ENCODE data around the gene CPOX.

CPOX gene

DNA sequence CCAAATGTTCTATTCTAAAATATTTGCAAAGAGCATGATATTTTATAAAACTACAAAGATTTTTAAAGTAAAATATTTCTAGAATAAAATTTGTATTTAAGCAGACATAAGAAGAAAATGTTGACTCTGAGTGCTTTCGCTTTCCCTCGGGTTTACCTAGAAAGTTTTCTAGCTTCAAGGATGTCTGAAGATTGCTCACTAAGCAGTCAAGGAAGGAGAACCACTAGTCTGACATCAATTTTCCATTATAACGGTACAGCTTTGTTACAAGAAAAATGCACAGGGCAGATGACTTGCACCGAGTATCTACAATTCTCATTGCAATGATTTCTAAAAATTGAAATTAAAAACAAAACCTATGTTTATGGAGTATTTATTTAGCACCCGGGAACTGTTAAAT is 47.5 kb downstream of the CPOX start:
- TF ChIP-seq, protein P1, sequence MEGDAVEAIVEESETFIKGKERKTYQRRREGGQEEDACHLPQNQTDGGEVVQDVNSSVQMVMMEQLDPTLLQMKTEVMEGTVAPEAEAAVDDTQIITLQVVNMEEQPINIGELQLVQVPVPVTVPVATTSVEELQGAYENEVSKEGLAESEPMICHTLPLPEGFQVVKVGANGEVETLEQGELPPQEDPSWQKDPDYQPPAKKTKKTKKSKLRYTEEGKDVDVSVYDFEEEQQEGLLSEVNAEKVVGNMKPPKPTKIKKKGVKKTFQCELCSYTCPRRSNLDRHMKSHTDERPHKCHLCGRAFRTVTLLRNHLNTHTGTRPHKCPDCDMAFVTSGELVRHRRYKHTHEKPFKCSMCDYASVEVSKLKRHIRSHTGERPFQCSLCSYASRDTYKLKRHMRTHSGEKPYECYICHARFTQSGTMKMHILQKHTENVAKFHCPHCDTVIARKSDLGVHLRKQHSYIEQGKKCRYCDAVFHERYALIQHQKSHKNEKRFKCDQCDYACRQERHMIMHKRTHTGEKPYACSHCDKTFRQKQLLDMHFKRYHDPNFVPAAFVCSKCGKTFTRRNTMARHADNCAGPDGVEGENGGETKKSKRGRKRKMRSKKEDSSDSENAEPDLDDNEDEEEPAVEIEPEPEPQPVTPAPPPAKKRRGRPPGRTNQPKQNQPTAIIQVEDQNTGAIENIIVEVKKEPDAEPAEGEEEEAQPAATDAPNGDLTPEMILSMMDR (IDR thresholded peaks at IDR 0.05; ENCODE audit: low read depth, low read length) = no peak
- H3K4me3 ChIP-seq (ENCODE audit: low read depth, low read length) = no peak overlapping the region
- DNase-seq (ENCODE audit: low read depth, low spot score) = no peak
- in situ Hi-C loops (cut with HindIII; ENCODE audit: low sequenced_read_pairs) = no loop called here

DNA sequence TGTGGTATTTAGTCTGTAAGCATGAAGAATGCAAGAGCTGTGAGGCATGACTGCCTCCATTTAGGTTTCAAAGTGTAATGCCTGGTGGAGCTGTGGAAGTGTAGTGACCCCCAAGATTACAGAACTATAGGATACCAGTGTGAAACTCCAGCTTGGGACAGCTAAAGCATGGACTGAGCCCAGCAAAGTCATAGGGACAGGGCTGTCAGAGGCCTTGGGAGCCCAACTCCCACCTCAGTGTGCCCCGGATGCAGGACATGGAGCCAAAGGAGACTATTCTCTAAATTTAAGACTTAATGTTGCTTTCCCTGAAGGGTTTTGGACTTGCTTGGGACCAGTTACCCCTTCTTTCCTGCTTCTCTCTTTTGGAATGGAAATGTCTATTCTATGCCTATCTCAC is 50.8 kb downstream of the CPOX start:
- in situ Hi-C loops (cut with HindIII; ENCODE audit: low sequenced_read_pairs) = no loop called here
- TF ChIP-seq, protein P1 (IDR thresholded peaks at IDR 0.05; ENCODE audit: low read depth, low read length) = no peak
- no peak overlapping the region for H3K4me3 ChIP-seq (ENCODE audit: low read depth, low read length)
- no peak for DNase-seq (ENCODE audit: low read depth, low spot score)

DNA sequence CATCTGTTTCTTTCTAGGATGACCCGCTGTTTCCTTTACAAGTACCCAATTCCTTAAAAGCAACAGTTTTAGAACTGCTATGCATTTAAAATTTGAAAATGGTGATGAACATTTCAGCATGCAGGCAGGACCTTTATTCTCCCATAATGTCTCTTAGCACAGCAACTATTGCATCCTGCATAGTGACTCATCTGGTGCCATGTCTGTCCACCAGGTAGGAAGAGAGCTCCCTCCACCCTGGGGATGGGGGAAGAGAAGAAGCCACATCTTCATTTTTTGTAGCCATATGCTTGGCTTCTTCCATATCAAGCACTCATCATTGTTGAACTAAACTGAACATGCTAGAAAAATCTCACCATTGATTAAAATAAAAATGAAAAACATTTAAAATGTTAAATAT is 51.7 kb downstream of the CPOX start:
- TF ChIP-seq, protein P1 (IDR thresholded peaks at IDR 0.05; ENCODE audit: low read depth, low read length) = no peak
- no peak for DNase-seq (ENCODE audit: low read depth, low spot score)
- no peak overlapping the region for H3K4me3 ChIP-seq (ENCODE audit: low read depth, low read length)
- in situ Hi-C loops (cut with HindIII; ENCODE audit: low sequenced_read_pairs) = no loop called here

DNA sequence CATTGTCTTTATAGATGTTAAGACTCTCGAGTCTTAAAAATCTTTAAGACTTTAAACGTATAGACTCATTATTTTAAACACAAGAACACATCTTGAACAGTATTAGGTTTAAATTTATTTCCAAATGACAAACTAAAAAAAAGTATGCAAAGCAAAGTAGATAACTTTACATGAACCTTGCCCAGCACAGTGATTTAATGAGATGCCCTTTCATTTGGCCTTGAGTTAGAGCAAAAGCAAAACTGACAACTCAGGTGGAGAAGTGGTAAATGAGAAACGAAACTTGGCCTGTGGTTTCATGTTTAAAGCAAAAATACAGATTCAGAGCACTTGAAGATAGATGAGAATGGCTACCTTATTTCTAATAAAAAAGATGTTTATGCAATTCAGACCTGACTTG is 53.1 kb downstream of the CPOX start:
- in situ Hi-C loops (cut with HindIII; ENCODE audit: low sequenced_read_pairs) = no loop called here
- DNase-seq (ENCODE audit: low read depth, low spot score) = no peak
- no peak overlapping the region for H3K4me3 ChIP-seq (ENCODE audit: low read depth, low read length)
- TF ChIP-seq, protein P1 (IDR thresholded peaks at IDR 0.05; ENCODE audit: low read depth, low read length) = no peak

GRCh38 chr3:98536456-98537017 is 56.9 kb downstream of the CPOX start:
- H3K4me3 ChIP-seq (ENCODE audit: low read depth, low read length) = no peak overlapping the region
- in situ Hi-C loops (cut with HindIII; ENCODE audit: low sequenced_read_pairs) = no loop called here
- TF ChIP-seq, protein P1 (IDR thresholded peaks at IDR 0.05; ENCODE audit: low read depth, low read length) = no peak
- no peak for DNase-seq (ENCODE audit: low read depth, low spot score)

DNA sequence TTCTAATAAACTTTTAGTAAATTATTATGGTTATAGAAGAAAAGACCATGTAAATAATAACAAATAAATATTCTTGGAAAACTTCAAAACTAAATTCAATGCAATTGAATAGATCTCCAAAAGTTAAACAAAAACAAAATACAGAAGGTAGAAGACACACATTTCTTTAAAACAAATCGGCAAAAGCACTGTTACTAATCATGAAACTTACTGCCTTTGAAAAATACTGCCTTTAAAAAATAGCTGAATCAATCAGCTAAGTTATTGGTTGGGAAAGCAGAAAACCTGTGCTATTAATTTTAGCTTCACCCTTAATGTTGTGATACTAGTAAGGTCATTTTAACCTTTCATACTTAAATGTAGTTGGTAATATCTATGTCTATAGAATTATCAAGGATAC is 58.7 kb downstream of the CPOX start:
- in situ Hi-C loops (cut with HindIII; ENCODE audit: low sequenced_read_pairs) = no loop called here
- no peak overlapping the region for H3K4me3 ChIP-seq (ENCODE audit: low read depth, low read length)
- DNase-seq (ENCODE audit: low read depth, low spot score) = no peak
- TF ChIP-seq, protein P1 (IDR thresholded peaks at IDR 0.05; ENCODE audit: low read depth, low read length) = no peak

DNA sequence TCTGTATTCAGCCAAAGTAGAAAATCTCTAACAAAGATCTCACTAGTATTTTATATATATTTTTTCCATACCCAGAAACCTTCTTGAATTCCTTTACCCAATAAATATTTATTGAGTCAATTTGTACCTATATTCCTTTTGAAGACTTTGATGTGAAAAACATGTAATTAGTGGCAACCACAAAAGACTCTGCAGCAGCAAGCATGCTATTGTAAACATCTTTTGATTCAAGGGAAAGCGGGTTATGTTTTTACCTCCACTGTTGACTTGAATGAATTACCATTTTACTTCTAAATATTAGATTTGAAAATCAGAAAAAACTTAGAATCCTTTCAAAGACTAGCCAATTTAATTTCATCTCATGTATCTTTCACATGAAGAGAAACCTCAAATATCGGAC is 59.2 kb downstream of the CPOX start:
- H3K4me3 ChIP-seq (ENCODE audit: low read depth, low read length) = no peak overlapping the region
- DNase-seq (ENCODE audit: low read depth, low spot score) = no peak
- TF ChIP-seq, protein P1 (IDR thresholded peaks at IDR 0.05; ENCODE audit: low read depth, low read length) = no peak
- in situ Hi-C loops (cut with HindIII; ENCODE audit: low sequenced_read_pairs) = no loop called here

Data from astrocyte of the spinal cord (primary cell).